Body of pancreas (tissue), 4 donors: Measurements from ENCODE around the gene METTL18. TPM values are rescaled to one million over a fixed set of nuclear protein-coding genes. Genes with fewer than 3 reads are reported as not detected.

Experiments used
- ATAC-seq: fragments of 150-250 bp; one replicate; pipeline ENCODE4 v1.9.1; 2016
- DNase-seq, 4 donors: peaks; one replicate each; pipeline ENCODE4 v3.0.0-alpha.2; 2019
- H3K27ac ChIP-seq, 4 donors: fragments of 200-600 bp; sonication (generic); 1 replicate in 3 of 4; 2 replicates in 1 of 4; pipeline versions ENCODE4 v1.5.1 to v1.6.1; 2016 to 2019; ENCODE audit warnings: mild to moderate bottlenecking in 1 of 4, mixed read lengths in 1 of 4, moderate library complexity in 1 of 4
- H3K27me3 ChIP-seq, 2 donors: fragments of 200-600 bp; sonication (generic); one replicate each; pipeline ENCODE4 v1.6.0; 2016; ENCODE audit warnings: mild to moderate bottlenecking in 1 of 2
- H3K36me3 ChIP-seq, 2 donors: fragments of 200-600 bp; sonication (generic); replicated peaks in 1 of 2; 2 replicates each; pipeline ENCODE4 v1.5.1; 2016; ENCODE audit warnings: low read depth in 2 of 2; ENCODE audit not compliant: insufficient read depth in 1 of 2
- H3K4me1 ChIP-seq: fragments of 200-600 bp; sonication (generic); one replicate; pipeline ENCODE4 v1.6.0; 2016
- H3K4me3 ChIP-seq, 2 donors: fragments of 200-600 bp; sonication (generic); 1 replicate in 1 of 2; 2 replicates in 1 of 2; pipeline ENCODE4 v1.5.1; 2016 to 2019
- H3K9me3 ChIP-seq, 3 donors: fragments of 200-600 bp; sonication (generic); 1 replicate in 2 of 3; 2 replicates in 1 of 3; pipeline ENCODE4 v1.5.1; 2016
- CTCF ChIP-seq, 7 experiments: fragments of 450-650 bp in 4 of 7; fragments of 200-600 bp in 3 of 7; sonication (generic) in 3 of 7; IDR thresholded peaks; one replicate each; pipeline ENCODE4 v1.5.1; 2016 to 2019; ENCODE audit warnings: antibody characterized with exemption in 7 of 7
- POLR2A ChIP-seq, 3 donors: fragments of 450-650 bp; IDR thresholded peaks; one replicate each; pipeline ENCODE4 v1.6.1; 2016; ENCODE audit warnings: antibody characterized with exemption in 3 of 3, mild to moderate bottlenecking in 2 of 3
- WGBS, 2 donors: methylation state at CpG; one replicate each; pipeline ENCODE4 v1.1.5; 2017; 5-methylcytosine and 5-hydroxymethylcytosine counted together
- intact Hi-C: fragments of 100-400 bp; cut with DNase I; formaldehyde crosslinking; loops from one replicate; pipeline ENCODE4 v1.15.1; 2023
- total RNA-seq, 2 donors: library from RNA; depleted of rRNA; stranded (reverse); fragments of >200 nt; gene quantifications; one replicate each; pipeline ENCODE4 v1.1.0, GENCODE V29; 2016

METTL18 gene
- total RNA-seq, 2 donors from 2014 or later = 2.6 to 6.0 TPM

GRCh38 chr1:169833179-169833901 is 38.6 kb upstream of the METTL18 start:
- Histone ChIP-seq H3K4me3 (no peak overlapping the region), H3K36me3 (no peaks in the 10 kb centered on the region), H3K4me1 (no peaks in the 10 kb centered on the region), H3K27me3 (no peaks in the 10 kb centered on the region), H3K27ac (no peak overlapping the region), H3K9me3 (no peaks in the 10 kb centered on the region)
- DNase-seq = no peak
- intact Hi-C loops = no loop called here
- ATAC-seq = no peak
- TF ChIP-seq CTCF (IDR thresholded peaks at IDR 0.05) (no peak), POLR2A (IDR thresholded peaks at IDR 0.05) (no peak)
- 72 to 80% methylated on average over 4 of the region's 4 CpGs for WGBS, 2 donors

GRCh38 chr1:169829671-169830070 is 35.0 kb upstream of the METTL18 start:
- ATAC-seq (no peak), DNase-seq (no peak)
- no peaks in the 10 kb centered on the region for H3K4me1 ChIP-seq
- no peak overlapping the region for H3K27ac ChIP-seq
- H3K9me3 ChIP-seq = no peaks in the 10 kb centered on the region
- no peak for TF ChIP-seq CTCF (IDR thresholded peaks at IDR 0.05)
- TF ChIP-seq POLR2A (IDR thresholded peaks at IDR 0.05) = no peak
- intact Hi-C loops = no loop called here
- no peak overlapping the region for H3K4me3 ChIP-seq
- no peaks in the 10 kb centered on the region for H3K27me3 ChIP-seq
- H3K36me3 ChIP-seq = peaks cover 0 to 3% of the 10 kb centered on the region in 2 donors
- WGBS, 2 donors = 92 to 97% methylated on average over 1 of the region's 1 CpG

- no peak for TF ChIP-seq POLR2A (IDR thresholded peaks at IDR 0.05)
- no peak for TF ChIP-seq CTCF (IDR thresholded peaks at IDR 0.05)
Measured at GRCh38 chr1:169824153-169824552, 29.4 kb upstream of the METTL18 start.

GRCh38 chr1:169821500-169821899 is 26.8 kb upstream of the METTL18 start:
- intact Hi-C loops = no loop called here
- WGBS, 2 donors = 92 to 94% methylated on average over 7 of the region's 7 CpGs
- Histone ChIP-seq H3K4me3 (no peak overlapping the region), H3K4me1 (no peaks in the 10 kb centered on the region), H3K27ac (no peak overlapping the region), H3K27me3 (no peaks in the 10 kb centered on the region), H3K9me3 (no peaks in the 10 kb centered on the region), H3K36me3 (no peaks in the 10 kb centered on the region)
- TF ChIP-seq CTCF (IDR thresholded peaks at IDR 0.05) (no peak), POLR2A (IDR thresholded peaks at IDR 0.05) (no peak)
- DNase-seq (no peak), ATAC-seq (no peak)

More at GRCh38 chr1:169824153-169824552, 29.4 kb upstream of the METTL18 start:
- Histone ChIP-seq H3K4me1 (no peaks in the 10 kb centered on the region), H3K4me3 (no peak overlapping the region), H3K27me3 (no peaks in the 10 kb centered on the region), H3K36me3 (peaks cover 0 to 3% of the 10 kb centered on the region in 2 donors), H3K9me3 (no peaks in the 10 kb centered on the region), H3K27ac (no peak overlapping the region)
- 95 to 96% methylated on average over 3 of the region's 3 CpGs for WGBS, 2 donors
- intact Hi-C loops = no loop called here
- DNase-seq (no peak), ATAC-seq (no peak)

- ATAC-seq = no peak
Measured at GRCh38 chr1:169816617-169817016, 21.9 kb upstream of the METTL18 start.

More at GRCh38 chr1:169816617-169817016, 21.9 kb upstream of the METTL18 start:
- Histone ChIP-seq H3K9me3 (no peaks in the 10 kb centered on the region), H3K4me1 (no peaks in the 10 kb centered on the region), H3K4me3 (no peak overlapping the region), H3K36me3 (no peaks in the 10 kb centered on the region), H3K27ac (no peak overlapping the region), H3K27me3 (no peaks in the 10 kb centered on the region)
- TF ChIP-seq CTCF (IDR thresholded peaks at IDR 0.05) (no peak), POLR2A (IDR thresholded peaks at IDR 0.05) (no peak)
- intact Hi-C loops = no loop called here
- DNase-seq = no peak
- 88 to 91% methylated on average over 1 of the region's 1 CpG for WGBS, 2 donors
